Measurements from ENCODE around the gene CC2D2B. TPM values are rescaled to one million over a fixed set of nuclear protein-coding genes. Genes with fewer than 3 reads are reported as not detected.
"Not testable (repeated sequence)": the region's sequence is repeated elsewhere in the genome, so short reads cannot be mapped to it uniquely, and the experiment has no call there.

The CC2D2B gene
- total RNA-seq, 4 donors from 2014 or later, result 1.7 to 5.0 (median 2.4) TPM

- peaks cover 0 to 15% of the 10 kb centered on the region in 2 donors for H3K36me3 ChIP-seq
- no peak overlapping the region for H3K4me3 ChIP-seq
- 87 to 100% methylated on average over 1 of the region's 1 CpG for whole genome bisulfite sequencing, 2 donors (ENCODE audit: low coverage in 1 of 2)
- TF ChIP-seq POLR2A (IDR thresholded peaks at IDR 0.05), result no peak
- TF ChIP-seq EP300 (IDR thresholded peaks at IDR 0.05), result no peak
- TF ChIP-seq POLR2AphosphoS5 (IDR thresholded peaks at IDR 0.05), result no peak
- no peak for TF ChIP-seq CTCF (IDR thresholded peaks at IDR 0.05)
- no peak overlapping the region for H3K27ac ChIP-seq
- no peaks in the 10 kb centered on the region for H3K9me3 ChIP-seq
- ATAC-seq, result no peak
- H3K27me3 ChIP-seq, result no peaks in the 10 kb centered on the region
- H3K4me1 ChIP-seq, result peaks cover 0 to 38% (median 4%) of the 10 kb centered on the region in 3 donors
Measured at GRCh38 chr10:96046546-96046945, 138.8 kb downstream of the CC2D2B start.

- Histone ChIP-seq H3K36me3 (peaks cover 0 to 15% of the 10 kb centered on the region in 2 donors), H3K4me3 (no peak overlapping the region), H3K9me3 (no peaks in the 10 kb centered on the region), H3K27me3 (no peaks in the 10 kb centered on the region), H3K4me1 (peaks cover 0 to 38% (median 4%) of the 10 kb centered on the region in 3 donors), H3K27ac (no peak overlapping the region)
- ATAC-seq, result no peak
- TF ChIP-seq POLR2AphosphoS5 (IDR thresholded peaks at IDR 0.05) (no peak), EP300 (IDR thresholded peaks at IDR 0.05) (no peak), CTCF (IDR thresholded peaks at IDR 0.05) (no peak), POLR2A (IDR thresholded peaks at IDR 0.05) (no peak)
- 77% methylated on average over 2 of the region's 4 CpGs; no CpG with 5 or more reads in 1 of the 2 donors for WGBS, 2 donors (ENCODE audit: low coverage in 1 of 2)
Measured at GRCh38 chr10:96047004-96047649, 139.4 kb downstream of the CC2D2B start.

GRCh38 chr10:96047925-96048324 is 140.2 kb downstream of the CC2D2B start:
- Histone ChIP-seq H3K4me1 (peaks cover 0 to 30% (median 4%) of the 10 kb centered on the region in 3 donors), H3K36me3 (peaks cover 0 to 15% of the 10 kb centered on the region in 2 donors)
- not testable (repeated sequence) for H3K9me3 ChIP-seq, H3K27me3 ChIP-seq, ATAC-seq, H3K27ac ChIP-seq, H3K4me3 ChIP-seq
- 62 to 100% methylated on average over 2 of the region's 3 CpGs for WGBS, 2 donors (ENCODE audit: low coverage in 1 of 2)

- ATAC-seq, result no peak
- H3K4me1 ChIP-seq, result peaks cover 0 to 27% (median 4%) of the 10 kb centered on the region in 3 donors
- no peak overlapping the region for H3K27ac ChIP-seq
- no peak overlapping the region for H3K4me3 ChIP-seq
- H3K36me3 ChIP-seq, result peaks cover 0 to 15% of the 10 kb centered on the region in 2 donors
- no peaks in the 10 kb centered on the region for H3K9me3 ChIP-seq
- WGBS, 2 donors (ENCODE audit: low coverage in 1 of 2), result 74 to 83% methylated on average over 1 to 2 of the region's 2 CpGs
- no peaks in the 10 kb centered on the region for H3K27me3 ChIP-seq
- no peak for TF ChIP-seq CTCF (IDR thresholded peaks at IDR 0.05)
- no peak for TF ChIP-seq POLR2AphosphoS5 (IDR thresholded peaks at IDR 0.05)
- TF ChIP-seq EP300 (IDR thresholded peaks at IDR 0.05), result no peak
- TF ChIP-seq POLR2A (IDR thresholded peaks at IDR 0.05), result no peak
Measured at GRCh38 chr10:96049340-96049739, 141.6 kb downstream of the CC2D2B start.

- H3K4me3 ChIP-seq, result no peak overlapping the region
- H3K27me3 ChIP-seq, result no peaks in the 10 kb centered on the region
- no peak overlapping the region for H3K27ac ChIP-seq
- H3K9me3 ChIP-seq, result no peaks in the 10 kb centered on the region
- ATAC-seq, result no peak
- peaks cover 4 to 32% of the 10 kb centered on the region in 2 donors for H3K36me3 ChIP-seq
- H3K4me1 ChIP-seq, result peaks cover 0 to 8% (median 0%) of the 10 kb centered on the region in 3 donors
- WGBS, 2 donors (ENCODE audit: low coverage in 1 of 2), result 93 to 100% methylated on average over 2 of the region's 2 CpGs
- TF ChIP-seq CTCF (IDR thresholded peaks at IDR 0.05) (no peak), POLR2A (IDR thresholded peaks at IDR 0.05) (no peak), EP300 (IDR thresholded peaks at IDR 0.05) (no peak), POLR2AphosphoS5 (IDR thresholded peaks at IDR 0.05) (no peak)
Measured at GRCh38 chr10:96053985-96054384, 146.2 kb downstream of the CC2D2B start.

Data from gastroesophageal sphincter (tissue), 4 donors.